GM12878 (cell line): ENCODE results near the gene HMCN2.

Source experiments
- BCL11A ChIP-seq: IDR thresholded peaks from 2 replicates; pipeline ENCODE4 v1.6.1; 2011; ENCODE audit warnings: low read depth, low read length
- CEBPZ ChIP-seq: fragments of 150-350 bp; IDR thresholded peaks from 2 replicates; pipeline ENCODE4 v1.6.1; 2016; ENCODE audit warnings: low read depth, low read length
- CHD2 ChIP-seq: IDR thresholded peaks from 2 replicates; pipeline ENCODE4 v1.6.1; 2011; ENCODE audit warnings: low read depth, low read length, improper control_type of control experiment, borderline replicate concordance
- CTCF ChIP-seq, 3 experiments: IDR thresholded peaks in 2 of 3; conservative IDR thresholded peaks in 1 of 3; 2 replicates each; pipeline ENCODE4 v1.5.1; 2011; ENCODE audit warnings: low read depth in 3 of 3, low read length in 3 of 3, mild to moderate bottlenecking in 3 of 3, control low read depth in 2 of 3, moderate library complexity in 2 of 3, inconsistent platforms in 1 of 3, mixed read lengths in 1 of 3; ENCODE audit not compliant: control insufficient read depth in 2 of 3, insufficient read depth in 1 of 3; ENCODE audit errors: extremely low read depth in 1 of 3
- POLR2A ChIP-seq: IDR thresholded peaks from 2 replicates; pipeline ENCODE4 v1.6.1; 2011; ENCODE audit warnings: low read depth, mild to moderate bottlenecking, low read length
- POLR2AphosphoS2 ChIP-seq: IDR thresholded peaks from 2 replicates; pipeline ENCODE4 v1.6.1; 2011; ENCODE audit warnings: low read depth, mild to moderate bottlenecking, low read length, improper control_type of control experiment, moderate library complexity

GRCh38 chr9:130356877-130357584 is 91.5 kb downstream of the HMCN2 start:
- no peak for TF ChIP-seq POLR2A
- TF ChIP-seq POLR2AphosphoS2, result no peak
- TF ChIP-seq CHD2, result no peak
- no peak for TF ChIP-seq BCL11A
- no peak for TF ChIP-seq CTCF (IDR thresholded peaks at IDR 0.05 in 2 of 3, conservative IDR thresholded peaks at IDR 0.05 in 1 of 3; ENCODE audit: control insufficient read depth in 2 of 3, extremely low read depth in 1 of 3, insufficient read depth in 1 of 3, low read depth in 3 of 3, low read length in 3 of 3)
- no peak for TF ChIP-seq CEBPZ
